HEK293 (cell line): Measurements from ENCODE around the gene SORD.
"Not testable (repeated sequence)": the region's sequence is repeated elsewhere in the genome, so short reads cannot be mapped to it uniquely, and the experiment has no call there.

ENCODE experiments used
- KLF10 ChIP-seq: fragments of 450-650 bp; IDR thresholded peaks from 2 replicates; pipeline ENCODE4 v1.5.1; 2018; ENCODE audit warnings: missing biosample characterization, mild to moderate bottlenecking, missing genetic modification characterization
- YY1 ChIP-seq: fragments of 450-650 bp; formaldehyde crosslinking; IDR thresholded peaks from 2 replicates; pipeline ENCODE4 v1.5.1; 2018; ENCODE audit warnings: missing biosample characterization, missing genetic modification characterization
- ZNF112 ChIP-seq: fragments of 450-650 bp; formaldehyde crosslinking; IDR thresholded peaks from 2 replicates; pipeline ENCODE4 v1.5.0; 2017; ENCODE audit warnings: missing biosample characterization, missing genetic modification characterization
- ZNF2 ChIP-seq: fragments of 450-650 bp; formaldehyde crosslinking; IDR thresholded peaks from 2 replicates; pipeline ENCODE4 v1.5.1; 2016; ENCODE audit warnings: missing biosample characterization, missing genetic modification characterization
- ZNF354C ChIP-seq: fragments of 450-650 bp; formaldehyde crosslinking; IDR thresholded peaks from 2 replicates; pipeline ENCODE4 v1.5.1; 2016; ENCODE audit warnings: missing biosample characterization, missing genetic modification characterization, low read depth, borderline replicate concordance
- ZNF701 ChIP-seq: fragments of 450-650 bp; formaldehyde crosslinking; IDR thresholded peaks from 2 replicates; pipeline ENCODE4 v1.5.1; 2016; ENCODE audit warnings: missing biosample characterization, missing genetic modification characterization
- ZNF777 ChIP-seq: fragments of 450-650 bp; formaldehyde crosslinking; IDR thresholded peaks from 2 replicates; pipeline ENCODE4 v1.5.1; 2017; ENCODE audit warnings: missing biosample characterization, missing genetic modification characterization, borderline replicate concordance
- TF ChIP-seq, protein P1 (sequence below): fragments of 450-650 bp; formaldehyde crosslinking; IDR thresholded peaks from 2 replicates; pipeline ENCODE4 v1.5.1; 2016; ENCODE audit warnings: missing biosample characterization, missing genetic modification characterization

DNA sequence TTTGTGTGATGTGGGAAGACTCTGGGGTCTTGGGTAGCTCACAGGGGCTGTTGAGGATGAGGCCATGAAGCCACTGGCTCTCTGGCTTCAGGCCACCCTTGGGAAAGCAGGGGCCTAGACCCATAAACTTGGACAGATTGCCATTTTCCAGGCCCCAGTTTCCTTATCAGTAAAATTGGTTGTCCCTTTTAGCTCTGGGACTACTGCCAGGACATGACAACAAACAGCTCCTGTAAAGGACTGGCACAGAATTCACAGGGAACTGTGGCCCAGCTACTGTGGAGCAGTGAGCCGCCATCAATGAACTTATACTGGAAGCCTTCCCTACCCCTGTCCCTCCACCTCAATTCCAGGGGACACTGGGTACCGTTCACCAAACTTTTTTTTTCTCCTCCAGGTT lies 54.4 kb downstream of the SORD start:
- TF ChIP-seq, protein P1, sequence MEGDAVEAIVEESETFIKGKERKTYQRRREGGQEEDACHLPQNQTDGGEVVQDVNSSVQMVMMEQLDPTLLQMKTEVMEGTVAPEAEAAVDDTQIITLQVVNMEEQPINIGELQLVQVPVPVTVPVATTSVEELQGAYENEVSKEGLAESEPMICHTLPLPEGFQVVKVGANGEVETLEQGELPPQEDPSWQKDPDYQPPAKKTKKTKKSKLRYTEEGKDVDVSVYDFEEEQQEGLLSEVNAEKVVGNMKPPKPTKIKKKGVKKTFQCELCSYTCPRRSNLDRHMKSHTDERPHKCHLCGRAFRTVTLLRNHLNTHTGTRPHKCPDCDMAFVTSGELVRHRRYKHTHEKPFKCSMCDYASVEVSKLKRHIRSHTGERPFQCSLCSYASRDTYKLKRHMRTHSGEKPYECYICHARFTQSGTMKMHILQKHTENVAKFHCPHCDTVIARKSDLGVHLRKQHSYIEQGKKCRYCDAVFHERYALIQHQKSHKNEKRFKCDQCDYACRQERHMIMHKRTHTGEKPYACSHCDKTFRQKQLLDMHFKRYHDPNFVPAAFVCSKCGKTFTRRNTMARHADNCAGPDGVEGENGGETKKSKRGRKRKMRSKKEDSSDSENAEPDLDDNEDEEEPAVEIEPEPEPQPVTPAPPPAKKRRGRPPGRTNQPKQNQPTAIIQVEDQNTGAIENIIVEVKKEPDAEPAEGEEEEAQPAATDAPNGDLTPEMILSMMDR: not testable (repeated sequence)
- TF ChIP-seq ZNF354C, ZNF701, ZNF777, ZNF112, YY1, KLF10, ZNF2 (tag by site-specific recombination): not testable (repeated sequence)
